B cell (primary cell): ENCODE data around the gene CPNE4.
"Not testable (repeated sequence)": the region's sequence is repeated elsewhere in the genome, so short reads cannot be mapped to it uniquely, and the experiment has no call there.

Source experiments
- EZH2 ChIP-seq: IDR thresholded peaks from 2 replicates; pipeline ENCODE4 v1.6.1; 2012; ENCODE audit warnings: borderline replicate concordance, low read depth, mild to moderate bottlenecking, moderate library complexity, low read length; ENCODE audit not compliant: insufficient read depth, poor library complexity, severe bottlenecking
- TF ChIP-seq, protein P1 (sequence below): fragments of 200-600 bp; IDR thresholded peaks from one replicate; pipeline ENCODE4 v1.8.0; 2022; ENCODE audit warnings: antibody characterized with exemption, mild to moderate bottlenecking

- not testable (repeated sequence) for TF ChIP-seq EZH2
- TF ChIP-seq, protein P1, sequence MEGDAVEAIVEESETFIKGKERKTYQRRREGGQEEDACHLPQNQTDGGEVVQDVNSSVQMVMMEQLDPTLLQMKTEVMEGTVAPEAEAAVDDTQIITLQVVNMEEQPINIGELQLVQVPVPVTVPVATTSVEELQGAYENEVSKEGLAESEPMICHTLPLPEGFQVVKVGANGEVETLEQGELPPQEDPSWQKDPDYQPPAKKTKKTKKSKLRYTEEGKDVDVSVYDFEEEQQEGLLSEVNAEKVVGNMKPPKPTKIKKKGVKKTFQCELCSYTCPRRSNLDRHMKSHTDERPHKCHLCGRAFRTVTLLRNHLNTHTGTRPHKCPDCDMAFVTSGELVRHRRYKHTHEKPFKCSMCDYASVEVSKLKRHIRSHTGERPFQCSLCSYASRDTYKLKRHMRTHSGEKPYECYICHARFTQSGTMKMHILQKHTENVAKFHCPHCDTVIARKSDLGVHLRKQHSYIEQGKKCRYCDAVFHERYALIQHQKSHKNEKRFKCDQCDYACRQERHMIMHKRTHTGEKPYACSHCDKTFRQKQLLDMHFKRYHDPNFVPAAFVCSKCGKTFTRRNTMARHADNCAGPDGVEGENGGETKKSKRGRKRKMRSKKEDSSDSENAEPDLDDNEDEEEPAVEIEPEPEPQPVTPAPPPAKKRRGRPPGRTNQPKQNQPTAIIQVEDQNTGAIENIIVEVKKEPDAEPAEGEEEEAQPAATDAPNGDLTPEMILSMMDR, result not testable (repeated sequence)
These were observed 548.3 kb downstream of the CPNE4 start for GRCh38 chr3:131486545-131486944.
